GM21737 (cell line): ENCODE measurements around the gene CACNA1S.

Experiments
- ATAC-seq: cut with Tn5 transposase; IDR thresholded peaks from one replicate; pipeline ENCODE4 v1.9.1; 2021; ENCODE audit warnings: mild to moderate bottlenecking, moderate library complexity; ENCODE audit not compliant: unreplicated experiment

Gene CACNA1S

GRCh38 chr1:200992382-200993048 lies 119.7 kb downstream of the CACNA1S start:
- ATAC-seq = no peak

- ATAC-seq = no peak
Measured at GRCh38 chr1:200991097-200991614, 121.1 kb downstream of the CACNA1S start.

GRCh38 chr1:200990114-200990513 lies 122.1 kb downstream of the CACNA1S start:
- ATAC-seq = no peak
